IMR-90 (cell line): ENCODE results near the gene MCRS1. TPM values are rescaled to one million over a fixed set of nuclear protein-coding genes. Genes with fewer than 3 reads are reported as not detected.
A peak's percentile ranks its signal among the peaks of the same experiment; 100 is the strongest.

ENCODE experiments used
- ATAC-seq: fragments of 200-7000 bp; cut with Tn5 transposase; 2 replicates; pipeline ENCODE4 v1.9.1; 2020; ENCODE audit warnings: low read depth, mild to moderate bottlenecking, moderate library complexity
- BruUV-seq: library from RNA; stranded (reverse); fragments of 400-500 nt; replicated peaks from 2 replicates; lab custom pipeline; 2021; lab: Mats Ljungman, UMichigan
- CTCF ChIA-PET: fragments of 300-600 bp; formaldehyde crosslinking; extraction: SDS; loops from one replicate; lab custom pipeline; 2021; ENCODE audit warnings: antibody characterized with exemption; lab: Yijun Ruan, JAX
- POLR2A ChIA-PET: fragments of 300-600 bp; sonication (Branson Sonifier 250); formaldehyde crosslinking; loops from one replicate; lab custom pipeline; 2022; ENCODE audit warnings: antibody characterized with exemption; ENCODE audit not compliant: unreplicated experiment; lab: Charles Lee
- DNase-seq: peaks from one replicate; pipeline ENCODE4 v3.0.0; 2013
- H2AFZ ChIP-seq: replicated peaks from 2 replicates; pipeline ENCODE3; 2013; ENCODE audit warnings: low read length, mild to moderate bottlenecking; ENCODE audit not compliant: poor library complexity
- H2AK5ac ChIP-seq: 2 replicates; pipeline ENCODE4 v1.6.1; 2013; ENCODE audit warnings: low read depth, low read length, inconsistent platforms
- H2AK9ac ChIP-seq: replicated peaks from 2 replicates; pipeline ENCODE3; 2013; ENCODE audit warnings: mild to moderate bottlenecking, low read depth, low read length, moderate library complexity; ENCODE audit not compliant: poor library complexity
- H2BK120ac ChIP-seq: 2 replicates; pipeline ENCODE4 v1.6.1; 2013; ENCODE audit warnings: low read depth, low read length, inconsistent platforms
- H2BK15ac ChIP-seq: 3 replicates; pipeline ENCODE4 v1.6.1; 2013; ENCODE audit warnings: low read depth, low read length, inconsistent platforms
- H2BK20ac ChIP-seq: 2 replicates; pipeline ENCODE4 v1.6.1; 2013; ENCODE audit warnings: low read depth, mild to moderate bottlenecking, inconsistent platforms, low read length, moderate library complexity
- H2BK5ac ChIP-seq: 2 replicates; pipeline ENCODE4 v1.6.1; 2013; ENCODE audit warnings: mild to moderate bottlenecking, low read depth, low read length, inconsistent platforms; ENCODE audit not compliant: poor library complexity, severe bottlenecking
- H3K14ac ChIP-seq: replicated peaks from 2 replicates; pipeline ENCODE4 v1.6.1; 2013; ENCODE audit warnings: low read depth, low read length, inconsistent platforms
- H3K18ac ChIP-seq: 2 replicates; pipeline ENCODE4 v1.6.1; 2013; ENCODE audit warnings: low read depth, low read length, control low read depth
- H3K23ac ChIP-seq: 2 replicates; pipeline ENCODE4 v1.6.1; 2013; ENCODE audit warnings: low read depth, low read length, inconsistent platforms
- H3K27ac ChIP-seq: 2 replicates; pipeline ENCODE4 v1.5.1; 2013; ENCODE audit warnings: mild to moderate bottlenecking, control low read depth, low read length; ENCODE audit not compliant: insufficient read depth
- H3K27me3 ChIP-seq: 2 replicates; pipeline ENCODE4 v1.6.1; 2013; ENCODE audit warnings: low read length; ENCODE audit not compliant: control insufficient read depth, insufficient read depth
- H3K36me3 ChIP-seq: 2 replicates; pipeline ENCODE4 v1.6.1; 2013; ENCODE audit warnings: low read length, mixed read lengths; ENCODE audit not compliant: control insufficient read depth, insufficient read depth
- H3K4ac ChIP-seq: 2 replicates; pipeline ENCODE4 v1.6.1; 2013; ENCODE audit warnings: low read depth, low read length, inconsistent platforms
- H3K4me1 ChIP-seq: 2 replicates; pipeline ENCODE4 v1.6.1; 2013; ENCODE audit warnings: low read length, mixed read lengths; ENCODE audit not compliant: control insufficient read depth, insufficient read depth
- H3K4me2 ChIP-seq: 2 replicates; pipeline ENCODE4 v1.6.1; 2013; ENCODE audit warnings: low read depth, mild to moderate bottlenecking, control low read depth, low read length, moderate library complexity
- H3K4me3 ChIP-seq: 2 replicates; pipeline ENCODE4 v1.5.1; 2013; ENCODE audit warnings: low read depth, mild to moderate bottlenecking, control low read depth, low read length, moderate library complexity; ENCODE audit not compliant: insufficient read depth
- H3K56ac ChIP-seq: 2 replicates; pipeline ENCODE4 v1.6.1; 2013; ENCODE audit warnings: low read length, inconsistent platforms; ENCODE audit not compliant: insufficient read depth; ENCODE audit errors: extremely low read depth
- H3K79me1 ChIP-seq, 2 experiments: 2 replicates each; pipeline ENCODE4 v1.6.1; 2013; ENCODE audit warnings: low read length in 2 of 2, inconsistent platforms in 1 of 2, low read depth in 1 of 2
- H3K9ac ChIP-seq: 2 replicates; pipeline ENCODE4 v1.6.1; 2013; ENCODE audit warnings: low read depth, low read length, control low read depth
- H3K9me1 ChIP-seq: 2 replicates; pipeline ENCODE4 v1.6.1; 2013; ENCODE audit warnings: low read length, inconsistent platforms; ENCODE audit not compliant: insufficient read depth
- H3K9me3 ChIP-seq: 2 replicates; pipeline ENCODE4 v1.6.1; 2013; ENCODE audit warnings: low read length; ENCODE audit not compliant: control insufficient read depth, insufficient read depth
- H4K20me1 ChIP-seq: 2 replicates; pipeline ENCODE4 v1.6.1; 2013; ENCODE audit warnings: low read length, inconsistent platforms; ENCODE audit not compliant: insufficient read depth
- H4K5ac ChIP-seq: 2 replicates; pipeline ENCODE4 v1.6.1; 2013; ENCODE audit warnings: mild to moderate bottlenecking, low read depth, low read length, control low read depth
- H4K8ac ChIP-seq, 2 experiments: 2 replicates each; pipeline ENCODE4 v1.6.1; 2013; ENCODE audit warnings: low read depth in 2 of 2, low read length in 2 of 2, control low read depth in 1 of 2, inconsistent platforms in 1 of 2
- H4K91ac ChIP-seq: 2 replicates; pipeline ENCODE4 v1.6.1; 2013; ENCODE audit warnings: low read depth, low read length, inconsistent platforms; ENCODE audit not compliant: insufficient read depth
- CEBPB ChIP-seq: IDR thresholded peaks from 2 replicates; pipeline ENCODE4 v1.6.1; 2012; ENCODE audit warnings: low read depth, low read length, improper control_type of control experiment
- RAD21 ChIP-seq: IDR thresholded peaks from 2 replicates; pipeline ENCODE4 v1.6.1; 2012; ENCODE audit warnings: low read length, improper control_type of control experiment
- WGBS, 2 experiments: methylation state at CpG; one replicate each; pipeline versions ENCODE4 v1.1.5 to v1.1.7; 2013; ENCODE audit warnings: missing lambda C conversion rate in 2 of 2; ENCODE audit not compliant: insufficient read length in 1 of 2; ENCODE audit errors: extremely low coverage in 2 of 2; 5-methylcytosine and 5-hydroxymethylcytosine counted together
- dilution Hi-C: fragments of 300-500 bp; cut with HindIII; formaldehyde crosslinking; loops from one replicate; pipeline ENCODE4 v1.14.3; 2018; ENCODE audit warnings: low sequenced_read_pairs; ENCODE audit not compliant: unreplicated experiment
- in situ Hi-C: fragments of 300-500 bp; cut with MboI; formaldehyde crosslinking; loops from 3 replicates; pipeline ENCODE4 v1.14.3; 2019; ENCODE audit warnings: low sequenced_read_pairs, inconsistent platforms, mixed read lengths
- intact Hi-C: fragments of 100-400 bp; cut with micrococcal nuclease; formaldehyde crosslinking; loops from 2 replicates; pipeline ENCODE4 v1.10.0; 2022
- polyA plus RNA-seq, 3 experiments: library from polyadenylated mRNA; depleted of rRNA; stranded (reverse); fragments of >200 nt; gene quantifications; 2 replicates each; pipeline ENCODE4 v1.2.3, GENCODE V29; 2012; ENCODE audit warnings: low replicate concordance in 1 of 3
- total RNA-seq: library from RNA; depleted of rRNA; stranded (reverse); fragments of >200 nt; gene quantifications from 2 replicates; pipeline ENCODE4 v1.2.3, GENCODE V29; 2012

MCRS1 gene
- total and polyA plus RNA-seq, 2 of the 4 experiments (the other 2 are of a cell fraction) = 72.9 to 73.2 TPM

- Histone ChIP-seq H2BK120ac (no peak overlapping the region), H3K27me3 (no peaks in the 10 kb centered on the region), H4K5ac (no peak overlapping the region), H2BK20ac (no peak overlapping the region), H3K4ac (no peak overlapping the region), H3K14ac (no peak overlapping the region), H3K4me2 (no peak overlapping the region), H3K4me3 (no peak overlapping the region), H3K9me3 (peaks cover 3% of the 10 kb centered on the region; the same call in 1 of the 2 replicates), H3K18ac (no peak overlapping the region), H2BK15ac (no peak overlapping the region), H4K20me1 (no peaks in the 10 kb centered on the region), H4K91ac (no peak overlapping the region), H4K8ac (no peak overlapping the region), H2BK5ac (no peak overlapping the region), H3K9me1 (peaks cover 8% of the 10 kb centered on the region; the same call in 1 of the 2 replicates), H2AFZ (no peak overlapping the region), H3K56ac (no peak overlapping the region), H3K9ac (no peak overlapping the region), H3K4me1 (peaks cover 2% of the 10 kb centered on the region; the same call in 1 of the 2 replicates), H3K27ac (no peak overlapping the region), H2AK5ac (no peak overlapping the region), H2AK9ac (no peak overlapping the region), H3K23ac (no peak overlapping the region), H3K79me1 (peaks cover 0 to 12% of the 10 kb centered on the region in 2 experiments; a peak in 1 of 4 replicates), H3K36me3 (peaks cover 4% of the 10 kb centered on the region; the same call in 1 of the 2 replicates)
- ATAC-seq = no peak
- no peak for DNase-seq
- WGBS, 2 experiments = 80% methylated on average over 1 of the region's 11 CpGs; no CpG with 5 or more reads in 1 of the 2 experiments
- TF ChIP-seq CEBPB (peak; percentile 55), RAD21 (no peak)
- intact Hi-C loops = no loop called here
- dilution Hi-C loops = no loop called here
- ChIA-PET CTCF (no interaction called here), POLR2A (no interaction called here)
- in situ Hi-C loops = no loop called here
- BruUV-seq = no TSS peak
These were observed 19.4 kb upstream of the MCRS1 start for GRCh38 chr12:49587174-49587908.
